Endothelial cell of umbilical vein (primary cell): Measurements from ENCODE around the gene RINT1. TPM values are rescaled to one million over a fixed set of nuclear protein-coding genes. Genes with fewer than 3 reads are reported as not detected.

Experiments used
- BruUV-seq: library from RNA; stranded (reverse); fragments of 400-500 nt; replicated peaks from 2 replicates; lab custom pipeline; 2021; lab: Mats Ljungman, UMichigan
- CTCF ChIA-PET: fragments of 300-600, 350-600 bp; sonication (Branson Sonifier 250); formaldehyde crosslinking; loops from one replicate; lab custom pipeline; 2021; ENCODE audit warnings: antibody characterized with exemption, inconsistent platforms; lab: Charles Lee
- POLR2A ChIA-PET: fragments of 300-600, 350-600 bp; sonication (Branson Sonifier 250); formaldehyde crosslinking; loops from one replicate; lab custom pipeline; 2021; ENCODE audit warnings: antibody characterized with exemption, inconsistent platforms; lab: Charles Lee
- DNase-seq: peaks from one replicate; pipeline ENCODE4 v3.0.0-alpha.2; 2011; ENCODE audit warnings: low read depth, low spot score
- FAIRE-seq: peaks from 2 replicates; lab custom pipeline; 2011; peaks lifted over from hg19 to GRCh38; lab: Jason Lieb, UNC
- H2AFZ ChIP-seq: 2 replicates; pipeline ENCODE4 v1.6.0; 2012; ENCODE audit warnings: low read depth, low read length, control low read depth, inconsistent platforms
- H3K27ac ChIP-seq: 2 replicates; pipeline ENCODE4 v1.5.1; 2011; ENCODE audit warnings: low read depth, mild to moderate bottlenecking, control low read depth, low read length, moderate library complexity; ENCODE audit not compliant: insufficient read depth
- H3K27me3 ChIP-seq, 2 experiments: 2 replicates each; pipeline versions ENCODE4 v1.6.0 to v1.6.1; 2011; ENCODE audit warnings: low read length in 2 of 2, mixed read lengths in 1 of 2; ENCODE audit not compliant: control insufficient read depth in 2 of 2, insufficient read depth in 2 of 2
- H3K36me3 ChIP-seq, 2 experiments: 2 replicates in 1 of 2; 3 replicates in 1 of 2; pipeline ENCODE4 v1.5.1; 2011; ENCODE audit warnings: low read length in 2 of 2, mild to moderate bottlenecking in 1 of 2, moderate library complexity in 1 of 2; ENCODE audit not compliant: control insufficient read depth in 2 of 2, insufficient read depth in 2 of 2; ENCODE audit errors: extremely low read depth in 1 of 2
- H3K4me1 ChIP-seq: 3 replicates; pipeline ENCODE4 v1.5.1; 2011; ENCODE audit warnings: mild to moderate bottlenecking, low read length; ENCODE audit not compliant: control insufficient read depth, insufficient read depth; ENCODE audit errors: extremely low read depth
- H3K4me2 ChIP-seq: 2 replicates; pipeline ENCODE4 v1.6.1; 2011; ENCODE audit warnings: low read length, control low read depth, mixed read lengths; ENCODE audit not compliant: insufficient read depth
- H3K4me3 ChIP-seq, 3 experiments: fragments of 200-600 bp in 1 of 3; sonication (generic), shearing (Covaris generic) in 1 of 3; replicated peaks in 1 of 3; 2 replicates each; pipeline ENCODE4 v1.5.1; 2011 to 2016; ENCODE audit warnings: control low read depth in 3 of 3, low read length in 3 of 3, mild to moderate bottlenecking in 2 of 3, inconsistent platforms in 1 of 3, low read depth in 1 of 3, moderate library complexity in 1 of 3; ENCODE audit not compliant: insufficient read depth in 1 of 3
- H3K79me2 ChIP-seq: 2 replicates; pipeline ENCODE4 v1.6.0; 2012; ENCODE audit warnings: low read length, inconsistent platforms; ENCODE audit not compliant: control insufficient read depth, insufficient read depth
- H3K9ac ChIP-seq: replicated peaks from 2 replicates; pipeline ENCODE3; 2011; ENCODE audit warnings: low read length, control low read depth; ENCODE audit not compliant: insufficient read depth; ENCODE audit errors: extremely low read depth
- H3K9me1 ChIP-seq: replicated peaks from 3 replicates; pipeline ENCODE4 v1.6.0; 2011; ENCODE audit warnings: mild to moderate bottlenecking, low read length; ENCODE audit not compliant: control insufficient read depth, insufficient read depth; ENCODE audit errors: extremely low read depth
- H3K9me3 ChIP-seq: replicated peaks from 2 replicates; pipeline ENCODE4 v1.5.1; 2012; ENCODE audit warnings: low read length, inconsistent platforms; ENCODE audit not compliant: control insufficient read depth, insufficient read depth
- H4K20me1 ChIP-seq: replicated peaks from 2 replicates; pipeline ENCODE3; 2011; ENCODE audit warnings: mild to moderate bottlenecking, low read length; ENCODE audit not compliant: control insufficient read depth, insufficient read depth; ENCODE audit errors: extremely low read depth
- CTCF ChIP-seq, 2 donors: IDR thresholded peaks; 1 replicate in 1 of 2; 2 replicates in 1 of 2; pipeline ENCODE4 v1.5.1; 2011; ENCODE audit warnings: low read length in 2 of 2, mild to moderate bottlenecking in 2 of 2, moderate library complexity in 2 of 2, control low read depth in 1 of 2, inconsistent platforms in 1 of 2, low read depth in 1 of 2; ENCODE audit not compliant: insufficient read depth in 1 of 2; ENCODE audit errors: extremely low read depth in 1 of 2
- EZH2 ChIP-seq: IDR thresholded peaks from 2 replicates; pipeline ENCODE4 v1.6.1; 2012; ENCODE audit warnings: borderline replicate concordance, low read depth, mild to moderate bottlenecking, moderate library complexity, low read length, inconsistent platforms; ENCODE audit not compliant: severe bottlenecking
- FOS ChIP-seq: IDR thresholded peaks from 2 replicates; pipeline ENCODE4 v1.6.1; 2011; ENCODE audit warnings: mild to moderate bottlenecking, low read length, moderate library complexity, borderline replicate concordance; ENCODE audit not compliant: insufficient read depth
- GATA2 ChIP-seq: IDR thresholded peaks from 2 replicates; pipeline ENCODE4 v1.7.0; 2011; ENCODE audit warnings: low read depth, mild to moderate bottlenecking, moderate library complexity, mixed read lengths, low read length; ENCODE audit not compliant: insufficient read length, insufficient read depth
- JUN ChIP-seq: IDR thresholded peaks from 2 replicates; pipeline ENCODE4 v1.6.1; 2011; ENCODE audit warnings: borderline replicate concordance, low read depth; ENCODE audit not compliant: insufficient read length, insufficient read depth
- MAX ChIP-seq: IDR thresholded peaks from 2 replicates; pipeline ENCODE4 v1.6.1; 2011; ENCODE audit not compliant: insufficient read depth, insufficient read length
- MYC ChIP-seq: IDR thresholded peaks from one replicate; pipeline ENCODE4 v1.6.1; 2011; ENCODE audit warnings: mild to moderate bottlenecking, low read depth, low read length
- POLR2A ChIP-seq: IDR thresholded peaks from 2 replicates; pipeline ENCODE4 v1.6.1; 2012; ENCODE audit warnings: low read depth, mild to moderate bottlenecking, control low read depth, low read length
- POLR2AphosphoS5 ChIP-seq: IDR thresholded peaks from 2 replicates; pipeline ENCODE4 v1.6.1; 2012; ENCODE audit warnings: low read depth, mild to moderate bottlenecking, control low read depth, low read length, moderate library complexity; ENCODE audit not compliant: insufficient read depth
- dilution Hi-C: fragments of 300-500 bp; cut with MboI; formaldehyde crosslinking; loops from one replicate; pipeline ENCODE4 v1.15.0; 2019; ENCODE audit warnings: low sequenced_read_pairs; ENCODE audit not compliant: extremely low pct_ligation_motif_present
- intact Hi-C: fragments of 100-400 bp; cut with micrococcal nuclease; formaldehyde crosslinking; loops from one replicate; pipeline ENCODE4 v1.10.0; 2022
- polyA plus RNA-seq, 4 experiments: library from polyadenylated mRNA; depleted of rRNA in 3 of 4; stranded (reverse) in 3 of 4; unstranded in 1 of 4; fragments of >200 nt; gene quantifications; 2 replicates each; pipeline versions ENCODE4 v1.2.1 to v1.2.3, GENCODE V29; 2011 to 2012; ENCODE audit warnings: missing spikeins in 1 of 4
- total RNA-seq: library from RNA; stranded (reverse); gene quantifications from 2 replicates; pipeline ENCODE4 v1.2.3, GENCODE V29; 2021

Gene RINT1
- total and polyA plus RNA-seq, 2 donors (not counting 3 experiments of a cell fraction or from before 2014, with no cell fraction given) = 10.8 to 23.4 TPM

- Histone ChIP-seq H3K4me3 (no peak overlapping the region), H3K79me2 (no peaks in the 10 kb centered on the region), H3K9me3 (no peaks in the 10 kb centered on the region), H3K9me1 (no peaks in the 10 kb centered on the region), H3K27me3 (no peaks in the 10 kb centered on the region), H2AFZ (no peak overlapping the region), H3K36me3 (peaks cover 3% of the 10 kb centered on the region in 2 experiments), H3K4me1 (no peaks in the 10 kb centered on the region), H3K4me2 (no peak overlapping the region), H3K9ac (no peak overlapping the region), H3K27ac (no peak overlapping the region), H4K20me1 (no peaks in the 10 kb centered on the region)
- TF ChIP-seq MYC = no peak
- TF ChIP-seq JUN = no peak
- no peak for TF ChIP-seq POLR2A
- TF ChIP-seq POLR2AphosphoS5 = no peak
- TF ChIP-seq MAX = no peak
- no peak for TF ChIP-seq FOS
- TF ChIP-seq CTCF (IDR thresholded peaks at IDR 0.05; ENCODE audit: extremely low read depth in 1 of 2, insufficient read depth in 1 of 2, low read depth in 1 of 2, low read length in 2 of 2) = no peak
- no peak for TF ChIP-seq GATA2
- no peak for TF ChIP-seq EZH2
- FAIRE-seq (no peak), DNase-seq (no peak)
- POLR2A ChIA-PET = interaction anchor here (0.6 kb wide), 1 partner anchor 151 kb away, joined by 3 read pairs; no protein-coding TSS in a partner anchor
- intact Hi-C loops (no loop called here), dilution Hi-C loops (no loop called here)
- CTCF ChIA-PET = interaction anchor here (1.0 kb wide), 2 partner anchors 17 to 469 kb away, joined by 3 to 4 read pairs; no protein-coding TSS in a partner anchor
- no TSS peak for BruUV-seq
Observed at GRCh38 chr7:105571891-105572290, 39.9 kb downstream of the RINT1 start.
